ENCODE measurements around the gene PCBP3.
"Not testable (repeated sequence)": the region's sequence is repeated elsewhere in the genome, so short reads cannot be mapped to it uniquely, and the experiment has no call there.

Gene PCBP3

DNA sequence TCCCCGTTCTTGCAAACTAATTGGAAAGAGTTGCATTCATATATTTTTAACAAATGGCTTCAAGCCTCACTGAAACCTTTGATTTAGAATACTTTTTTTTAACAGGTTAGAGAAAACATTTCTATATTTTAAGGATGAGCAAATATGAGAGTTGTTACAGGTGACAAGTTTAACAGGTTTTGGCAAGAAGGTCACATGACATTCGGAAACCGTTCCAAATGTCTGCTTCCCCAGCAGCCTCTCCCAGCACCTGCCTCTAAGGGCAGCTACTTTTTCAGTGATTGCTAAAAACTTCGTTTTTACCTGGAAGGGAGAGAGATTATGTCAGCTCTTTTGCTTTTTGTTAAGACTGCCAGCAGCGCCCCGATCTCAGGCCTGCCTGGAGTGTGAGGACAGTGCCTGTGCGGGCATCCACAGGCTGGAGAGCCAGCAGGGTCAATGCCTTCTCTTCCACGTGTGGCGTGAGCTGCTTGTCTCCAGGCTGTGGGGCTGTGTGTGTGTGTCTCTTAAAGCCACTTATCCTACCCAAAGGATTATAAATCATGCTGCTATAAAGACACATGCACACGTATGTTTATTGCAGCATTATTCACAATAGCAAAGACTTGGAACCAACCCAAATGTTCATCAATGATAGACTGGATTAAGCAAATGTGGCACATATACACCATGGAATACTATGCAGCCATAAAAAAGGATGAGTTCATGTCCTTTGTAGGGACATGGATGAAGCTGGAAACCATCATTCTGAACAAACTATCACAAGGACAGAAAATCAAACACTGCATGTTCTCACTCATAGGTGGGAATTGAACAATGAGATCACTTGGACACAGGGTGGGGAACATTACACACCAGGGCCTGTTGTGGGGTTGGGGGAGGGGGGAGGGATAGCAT is 21.8 kb upstream of the PCBP3 start:
- not testable (repeated sequence) for H3K9me3 Mint-ChIP-seq; H3K4me3 Mint-ChIP-seq; H3K27ac Mint-ChIP-seq; H3K4me1 Mint-ChIP-seq (ENCODE audit: low read depth); H3K36me3 Mint-ChIP-seq (ENCODE audit: low read depth)
- peaks cover 17% of the 10 kb centered on the region for H3K27me3 Mint-ChIP-seq (ENCODE audit: low read depth)

GRCh38 chr21:45622416-45623097 is 21.0 kb upstream of the PCBP3 start:
- Mint-ChIP-seq H3K36me3 (ENCODE audit: low read depth) (no peaks in the 10 kb centered on the region), H3K27ac (no peak overlapping the region), H3K27me3 (ENCODE audit: low read depth) (peaks cover 23% of the 10 kb centered on the region), H3K4me1 (ENCODE audit: low read depth) (no peaks in the 10 kb centered on the region), H3K4me3 (no peak overlapping the region), H3K9me3 (no peaks in the 10 kb centered on the region)

DNA sequence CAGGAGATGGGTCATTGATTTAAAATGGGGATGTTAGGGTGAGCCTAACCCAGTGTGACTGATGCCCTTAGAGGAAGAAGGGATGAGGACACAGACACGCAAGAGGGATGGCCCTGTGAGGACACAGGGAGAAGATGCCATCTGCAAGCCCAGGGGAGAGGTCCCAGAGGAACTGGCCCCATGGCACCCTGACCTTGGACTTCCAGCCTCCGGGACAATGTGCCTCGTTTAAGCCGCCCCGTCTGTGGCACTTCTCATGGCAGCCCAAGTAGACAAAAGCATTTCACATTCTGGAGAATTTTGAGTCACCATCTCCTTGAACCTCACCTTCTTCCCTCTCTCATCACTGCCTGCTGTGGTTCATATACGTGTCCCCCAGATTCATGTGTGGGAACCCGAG is 20.1 kb upstream of the PCBP3 start:
- no peak overlapping the region for H3K4me3 Mint-ChIP-seq
- no peaks in the 10 kb centered on the region for H3K9me3 Mint-ChIP-seq
- no peak overlapping the region for H3K27ac Mint-ChIP-seq
- H3K27me3 Mint-ChIP-seq (ENCODE audit: low read depth), result peaks cover 28% of the 10 kb centered on the region
- no peaks in the 10 kb centered on the region for H3K4me1 Mint-ChIP-seq (ENCODE audit: low read depth)
- no peaks in the 10 kb centered on the region for H3K36me3 Mint-ChIP-seq (ENCODE audit: low read depth)

DNA sequence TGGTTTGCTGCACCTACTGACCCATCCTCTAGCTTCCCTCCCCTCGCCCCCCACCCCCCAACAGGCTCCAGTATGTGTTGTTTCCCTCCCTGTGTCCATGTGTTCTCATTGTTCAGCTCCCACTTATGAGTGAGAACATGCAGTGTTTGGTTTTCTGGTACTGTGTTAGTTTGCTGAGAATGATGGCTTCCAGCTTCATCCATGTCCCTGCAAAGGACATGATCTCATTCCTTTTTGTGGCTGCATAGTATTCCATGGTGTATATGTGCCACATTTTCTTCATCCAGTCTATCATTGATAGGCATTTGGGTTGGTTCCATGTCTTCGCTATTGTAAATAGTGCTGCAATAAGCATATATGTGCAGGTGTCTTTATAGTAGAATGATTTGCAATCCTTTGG is 17.4 kb upstream of the PCBP3 start:
- peaks cover 21% of the 10 kb centered on the region for H3K27me3 Mint-ChIP-seq (ENCODE audit: low read depth)
- H3K9me3 Mint-ChIP-seq; H3K36me3 Mint-ChIP-seq (ENCODE audit: low read depth); H3K4me1 Mint-ChIP-seq (ENCODE audit: low read depth); H3K27ac Mint-ChIP-seq; H3K4me3 Mint-ChIP-seq: not testable (repeated sequence)

GRCh38 chr21:45629046-45629981 is 14.2 kb upstream of the PCBP3 start:
- Mint-ChIP-seq H3K36me3 (ENCODE audit: low read depth) (no peaks in the 10 kb centered on the region), H3K27ac (no peak overlapping the region), H3K27me3 (ENCODE audit: low read depth) (peaks cover 18% of the 10 kb centered on the region), H3K9me3 (no peaks in the 10 kb centered on the region), H3K4me1 (ENCODE audit: low read depth) (peaks cover 4% of the 10 kb centered on the region), H3K4me3 (no peak overlapping the region)

DNA sequence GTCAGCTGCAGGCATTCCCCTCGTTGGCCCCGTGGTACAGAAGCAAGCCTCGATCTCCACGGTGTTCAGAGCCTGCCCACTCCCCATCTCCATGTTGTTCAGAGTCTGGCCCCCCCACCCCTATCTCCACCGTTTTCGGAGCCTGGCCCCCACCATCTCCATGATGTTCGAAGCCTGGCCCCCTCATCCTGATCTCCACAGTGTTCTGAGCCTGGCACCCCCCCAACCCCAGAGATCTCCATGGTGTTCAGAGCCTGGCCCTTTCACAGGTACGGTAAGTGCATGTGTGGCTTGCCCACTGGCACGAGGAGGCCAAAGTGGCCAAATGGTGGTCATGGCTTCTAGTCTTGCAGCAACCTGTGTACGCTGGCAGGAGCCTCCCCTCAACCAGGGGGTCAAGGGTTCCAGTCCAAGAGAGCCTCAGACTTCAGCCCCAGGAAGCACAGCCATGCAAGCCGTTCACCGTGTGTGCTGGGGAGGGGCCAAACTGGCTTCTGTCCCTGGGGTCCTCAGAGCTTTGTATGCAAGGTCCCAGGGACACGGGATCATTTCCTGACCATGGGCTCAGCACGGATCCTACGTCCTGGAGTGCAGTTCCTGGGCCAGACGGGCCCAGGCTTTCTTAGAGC is 13.3 kb upstream of the PCBP3 start:
- Mint-ChIP-seq H3K4me1 (ENCODE audit: low read depth) (peaks cover 4% of the 10 kb centered on the region), H3K27me3 (ENCODE audit: low read depth) (peaks cover 11% of the 10 kb centered on the region), H3K36me3 (ENCODE audit: low read depth) (no peaks in the 10 kb centered on the region), H3K4me3 (no peak overlapping the region), H3K9me3 (no peaks in the 10 kb centered on the region), H3K27ac (no peak overlapping the region)

- Mint-ChIP-seq H3K36me3 (ENCODE audit: low read depth) (no peaks in the 10 kb centered on the region), H3K9me3 (no peaks in the 10 kb centered on the region), H3K4me3 (no peak overlapping the region), H3K27ac (no peak overlapping the region), H3K27me3 (ENCODE audit: low read depth) (peaks cover 11% of the 10 kb centered on the region), H3K4me1 (ENCODE audit: low read depth) (peaks cover 4% of the 10 kb centered on the region)
Observed at GRCh38 chr21:45630876-45631275, 12.6 kb upstream of the PCBP3 start.

- Mint-ChIP-seq H3K4me1 (ENCODE audit: low read depth) (peaks cover 4% of the 10 kb centered on the region), H3K36me3 (ENCODE audit: low read depth) (no peaks in the 10 kb centered on the region), H3K9me3 (no peaks in the 10 kb centered on the region), H3K27me3 (ENCODE audit: low read depth) (peaks cover 11% of the 10 kb centered on the region), H3K4me3 (no peak overlapping the region), H3K27ac (no peak overlapping the region)
Observed at GRCh38 chr21:45631540-45631939, 12.0 kb upstream of the PCBP3 start.

DNA sequence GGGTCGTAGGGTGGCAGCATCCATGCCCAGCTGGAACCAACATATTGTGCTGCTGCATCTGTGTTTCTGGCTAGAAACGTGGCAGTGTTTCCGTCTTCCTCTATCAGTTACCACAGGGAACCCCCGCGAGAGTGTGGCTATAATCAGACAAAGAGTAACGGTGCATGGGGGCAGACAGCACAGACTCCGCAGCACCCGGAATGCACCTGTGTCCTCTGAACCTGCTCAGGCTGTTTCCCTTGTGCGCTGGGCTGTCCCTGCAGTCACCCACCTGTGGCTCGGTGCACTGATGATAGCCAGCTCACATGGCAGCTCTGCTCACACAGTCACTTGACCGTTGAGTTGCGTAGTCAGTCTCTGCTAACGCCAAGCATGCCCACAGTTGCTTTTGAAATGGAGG is 11.4 kb upstream of the PCBP3 start:
- H3K4me1 Mint-ChIP-seq (ENCODE audit: low read depth), result peaks cover 4% of the 10 kb centered on the region
- H3K27me3 Mint-ChIP-seq (ENCODE audit: low read depth), result peaks cover 8% of the 10 kb centered on the region
- no peak overlapping the region for H3K4me3 Mint-ChIP-seq
- no peaks in the 10 kb centered on the region for H3K9me3 Mint-ChIP-seq
- no peaks in the 10 kb centered on the region for H3K36me3 Mint-ChIP-seq (ENCODE audit: low read depth)
- peak overlapping the region; percentile 5 for H3K27ac Mint-ChIP-seq

DNA sequence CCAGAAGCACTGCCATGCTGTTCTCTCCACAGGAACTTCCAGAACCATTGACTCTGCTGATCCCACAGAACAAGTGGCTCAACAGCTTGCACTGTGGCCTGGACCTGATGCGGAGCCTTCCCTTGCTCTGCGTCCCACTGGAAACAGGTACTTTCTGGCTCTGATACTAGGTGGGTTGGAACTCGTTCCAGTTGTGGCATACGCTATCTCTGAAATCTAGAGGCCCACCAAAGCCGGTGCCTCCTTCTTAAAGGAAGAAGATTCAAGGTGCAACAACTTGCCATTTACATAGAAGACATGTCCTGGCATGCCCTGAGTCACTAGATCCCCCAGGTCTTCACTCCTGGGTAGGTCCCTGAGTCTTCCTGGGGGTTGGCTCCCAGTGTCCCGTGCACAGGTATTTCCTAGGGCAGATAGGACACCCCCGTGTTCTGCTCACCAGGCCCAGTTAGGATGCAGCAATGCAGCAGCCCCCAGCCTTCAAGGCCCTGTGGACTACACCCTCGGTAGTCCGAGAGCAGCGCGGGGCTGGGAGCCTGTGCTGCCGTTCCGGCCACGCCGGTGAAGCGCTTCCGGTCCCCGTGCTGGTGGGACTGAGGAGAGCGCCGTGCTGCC is 10.8 kb upstream of the PCBP3 start:
- Mint-ChIP-seq H3K4me3 (no peak overlapping the region), H3K9me3 (no peaks in the 10 kb centered on the region), H3K27me3 (ENCODE audit: low read depth) (peaks cover 5% of the 10 kb centered on the region), H3K4me1 (ENCODE audit: low read depth) (peaks cover 4% of the 10 kb centered on the region), H3K27ac (no peak overlapping the region), H3K36me3 (ENCODE audit: low read depth) (no peaks in the 10 kb centered on the region)

DNA sequence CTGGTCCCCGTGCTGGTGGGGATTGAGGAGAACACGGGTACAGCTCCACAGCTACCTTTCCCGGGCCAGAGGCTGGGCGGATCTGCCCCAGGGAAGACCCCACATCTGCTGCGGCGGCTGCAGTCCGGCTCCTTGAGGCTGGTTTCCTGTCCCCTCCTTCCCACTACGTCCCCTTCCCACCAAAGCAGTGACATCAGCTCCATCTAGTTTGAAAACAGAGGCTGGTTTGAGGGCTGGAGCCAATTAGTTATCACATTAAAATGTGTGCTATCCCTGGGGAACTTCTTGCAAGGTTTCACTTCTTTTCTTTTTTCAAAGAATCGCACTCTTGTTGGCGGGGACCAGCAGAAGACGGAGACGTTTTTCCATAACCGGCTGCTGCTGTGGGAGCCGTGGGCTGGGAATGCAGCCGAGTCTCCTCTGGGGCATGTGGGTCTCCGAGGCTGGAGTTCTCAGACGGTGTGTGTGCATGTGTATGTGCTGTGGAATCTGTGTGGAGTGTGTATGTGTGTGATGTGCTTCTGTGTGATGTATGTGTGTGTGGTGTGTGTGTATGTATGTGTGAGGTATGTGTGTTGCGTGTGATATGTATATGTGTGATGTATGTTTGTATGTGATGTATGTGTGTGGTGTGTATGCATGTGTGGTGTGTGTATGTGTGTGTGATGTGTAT is 8.9 kb upstream of the PCBP3 start:
- Mint-ChIP-seq H3K27ac (no peak overlapping the region), H3K36me3 (ENCODE audit: low read depth) (no peaks in the 10 kb centered on the region), H3K4me1 (ENCODE audit: low read depth) (peaks cover 4% of the 10 kb centered on the region), H3K9me3 (no peaks in the 10 kb centered on the region), H3K27me3 (ENCODE audit: low read depth) (no peaks in the 10 kb centered on the region), H3K4me3 (no peak overlapping the region)

GRCh38 chr21:45635271-45636151 is 8.0 kb upstream of the PCBP3 start:
- peaks cover 6% of the 10 kb centered on the region for H3K4me1 Mint-ChIP-seq (ENCODE audit: low read depth)
- no peak overlapping the region for H3K27ac Mint-ChIP-seq
- H3K4me3 Mint-ChIP-seq, result no peak overlapping the region
- H3K9me3 Mint-ChIP-seq, result no peaks in the 10 kb centered on the region
- no peaks in the 10 kb centered on the region for H3K36me3 Mint-ChIP-seq (ENCODE audit: low read depth)
- no peaks in the 10 kb centered on the region for H3K27me3 Mint-ChIP-seq (ENCODE audit: low read depth)

GRCh38 chr21:45636459-45636858 is 7.1 kb upstream of the PCBP3 start:
- Mint-ChIP-seq H3K4me3 (no peak overlapping the region), H3K9me3 (no peaks in the 10 kb centered on the region), H3K36me3 (ENCODE audit: low read depth) (no peaks in the 10 kb centered on the region)

More at GRCh38 chr21:45636459-45636858, 7.1 kb upstream of the PCBP3 start:
- H3K27ac Mint-ChIP-seq, result no peak overlapping the region
- no peaks in the 10 kb centered on the region for H3K27me3 Mint-ChIP-seq (ENCODE audit: low read depth)
- peaks cover 6% of the 10 kb centered on the region for H3K4me1 Mint-ChIP-seq (ENCODE audit: low read depth)
